RKO (cell line): ENCODE data around the gene LCN9.
"Not testable (repeated sequence)": the region's sequence is repeated elsewhere in the genome, so short reads cannot be mapped to it uniquely, and the experiment has no call there.

Experiments
- DNase-seq: peaks from one replicate; pipeline ENCODE4 v3.0.0-alpha.2; 2016; ENCODE audit warnings: low spot score

Gene LCN9

DNA sequence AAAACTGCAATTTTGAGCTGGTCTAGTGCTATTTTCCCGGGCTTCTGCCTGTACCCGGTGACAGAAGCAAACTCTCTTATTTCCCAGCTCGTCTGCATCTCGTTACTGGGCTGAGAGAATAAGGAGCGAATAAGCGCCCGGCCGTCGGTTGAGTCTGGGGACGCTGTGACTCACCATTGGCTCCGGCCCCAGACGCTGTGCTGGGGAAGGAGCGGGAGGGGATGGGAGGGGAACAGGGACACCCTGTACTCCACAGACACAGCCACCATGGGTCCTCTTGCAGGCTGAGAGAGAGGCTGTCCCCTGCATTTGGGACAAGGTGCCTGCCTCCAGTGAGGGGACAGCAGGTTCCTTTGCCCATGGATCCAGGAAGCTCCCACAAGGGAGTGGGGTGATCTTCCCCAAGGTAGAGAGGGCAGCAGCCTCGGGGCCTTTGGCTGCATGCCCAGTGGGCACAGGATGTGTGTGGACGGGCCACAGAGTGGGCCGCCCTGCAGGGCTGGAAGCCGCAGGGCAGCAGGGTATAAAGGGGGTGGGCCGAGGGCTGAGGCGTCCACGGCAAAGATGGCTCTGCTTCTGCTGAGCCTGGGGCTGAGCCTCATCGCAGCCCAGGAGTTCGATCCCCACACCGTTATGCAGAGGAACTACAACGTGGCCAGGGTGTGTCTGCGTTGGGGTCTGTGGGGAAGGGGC, at the start of gene LCN9:
Gene LCN9, plus strand, starts transcription at position 552 of the 693 bp plus-strand sequence. Its CDS starts 13 bp downstream, at position 565.
- no peak for DNase-seq

DNA sequence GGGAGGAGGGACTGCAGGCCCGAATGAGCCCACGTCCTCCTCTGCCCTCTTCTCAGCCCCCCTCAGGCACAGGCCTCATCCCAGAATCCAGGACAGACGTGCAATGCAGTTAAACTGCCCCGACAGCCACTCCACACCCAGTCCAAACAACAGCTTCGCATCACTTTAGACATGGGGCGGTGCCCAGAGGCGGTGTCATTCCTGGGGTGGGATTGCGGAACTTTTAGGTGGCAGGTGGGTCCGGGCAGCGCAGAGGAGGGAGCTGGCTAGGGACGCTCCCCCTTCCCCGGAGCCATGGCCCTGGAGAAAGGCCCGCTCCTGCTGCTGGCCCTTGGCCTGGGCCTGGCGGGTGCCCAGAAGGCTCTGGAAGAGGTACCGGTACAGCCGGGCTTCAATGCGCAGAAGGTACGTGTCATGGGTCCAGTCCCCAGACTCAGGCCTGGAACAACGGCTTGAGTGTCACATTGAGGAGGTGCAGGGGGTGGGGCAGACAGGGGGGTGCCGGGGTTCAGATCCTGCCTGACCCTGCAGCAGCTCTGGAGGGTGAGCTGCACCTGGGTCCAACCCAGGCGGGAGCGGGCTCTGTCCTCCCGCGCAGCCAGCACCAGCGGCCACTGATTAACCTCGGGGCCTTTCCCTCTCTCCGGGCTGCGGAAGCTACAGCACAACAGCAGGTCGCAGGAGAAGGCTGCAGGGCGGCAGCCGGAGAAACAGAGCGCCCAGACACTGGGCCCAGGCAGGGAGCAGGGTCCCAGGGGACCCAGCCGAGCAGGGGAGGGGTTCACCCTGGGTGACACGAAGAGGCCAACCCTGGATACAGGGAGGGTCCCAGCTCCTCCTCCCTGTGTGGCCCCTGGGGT, 48.9 kb upstream of the LCN9 start:
- DNase-seq, result no peak

GRCh38 chr9:135614821-135615665, 48.1 kb upstream of the LCN9 start:
- no peak for DNase-seq

- DNase-seq, result no peak
Observed at GRCh38 chr9:135615666-135616618, 47.2 kb upstream of the LCN9 start.

DNA sequence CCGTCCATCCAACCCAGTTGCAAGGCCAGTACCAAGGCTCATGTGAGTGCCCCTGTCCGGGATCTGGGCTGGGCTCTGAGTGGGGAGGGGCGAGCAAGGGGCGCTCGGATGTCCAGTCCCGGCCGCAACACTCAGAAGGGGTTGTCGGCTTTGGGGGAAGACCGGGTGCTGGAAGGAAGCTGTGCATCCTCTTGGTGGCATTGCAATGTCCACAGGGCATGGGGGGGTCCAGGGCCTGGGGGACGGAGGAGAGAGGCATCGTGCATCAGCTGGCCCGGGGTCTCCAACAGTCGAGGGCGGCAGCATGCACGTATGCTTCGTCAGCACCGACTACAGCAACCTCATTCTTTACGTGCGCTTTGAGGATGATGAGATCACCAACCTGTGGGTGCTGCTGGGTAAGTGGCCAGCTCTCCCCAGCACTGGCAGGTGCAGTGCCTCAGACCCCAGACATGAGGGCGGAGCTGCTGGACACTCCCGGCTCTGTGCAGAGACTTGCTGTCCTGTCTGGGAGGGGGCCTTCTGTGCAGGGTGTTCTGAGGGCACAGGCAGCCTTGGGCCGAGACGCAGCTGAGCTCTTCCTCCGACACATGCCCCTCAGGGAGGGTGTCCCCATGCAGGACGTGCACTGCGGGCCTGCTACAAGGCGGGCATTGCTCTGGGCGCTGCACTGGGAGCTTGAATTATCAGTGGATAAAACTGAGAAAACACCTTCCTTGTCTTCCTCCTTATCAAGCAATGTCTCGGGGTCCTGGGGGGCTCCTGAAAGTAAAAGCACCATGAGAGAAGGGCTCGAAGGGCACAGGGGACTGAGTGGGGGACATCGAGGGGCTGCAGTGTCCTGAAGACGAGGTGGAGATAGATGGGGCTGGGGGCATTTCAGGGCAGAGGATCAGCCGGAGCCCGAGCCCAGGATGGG, 46.2 kb upstream of the LCN9 start:
- no peak for DNase-seq

GRCh38 chr9:135617538-135617900, 45.6 kb upstream of the LCN9 start:
- DNase-seq, result no peak

DNA sequence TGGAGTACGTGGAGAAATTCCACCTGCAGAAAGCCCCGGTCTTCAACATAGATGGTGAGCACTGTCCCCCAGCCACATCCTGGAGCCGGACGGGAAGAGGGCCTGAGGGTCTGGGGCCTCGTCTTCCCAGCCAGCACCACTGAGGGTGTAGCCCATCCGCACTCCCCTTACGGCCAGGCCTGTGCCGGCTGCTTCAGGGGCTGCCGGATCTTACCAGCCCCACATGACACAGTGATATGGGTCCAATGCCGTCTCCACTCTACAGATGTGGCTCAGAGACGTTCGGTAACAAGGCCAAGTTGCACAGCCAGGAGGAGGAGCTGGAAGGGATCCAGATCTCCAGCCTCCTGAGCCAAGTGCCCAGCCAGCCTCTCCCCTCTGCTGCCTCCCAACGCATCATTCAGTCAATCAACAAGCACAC, 45.1 kb upstream of the LCN9 start:
- no peak for DNase-seq

DNA sequence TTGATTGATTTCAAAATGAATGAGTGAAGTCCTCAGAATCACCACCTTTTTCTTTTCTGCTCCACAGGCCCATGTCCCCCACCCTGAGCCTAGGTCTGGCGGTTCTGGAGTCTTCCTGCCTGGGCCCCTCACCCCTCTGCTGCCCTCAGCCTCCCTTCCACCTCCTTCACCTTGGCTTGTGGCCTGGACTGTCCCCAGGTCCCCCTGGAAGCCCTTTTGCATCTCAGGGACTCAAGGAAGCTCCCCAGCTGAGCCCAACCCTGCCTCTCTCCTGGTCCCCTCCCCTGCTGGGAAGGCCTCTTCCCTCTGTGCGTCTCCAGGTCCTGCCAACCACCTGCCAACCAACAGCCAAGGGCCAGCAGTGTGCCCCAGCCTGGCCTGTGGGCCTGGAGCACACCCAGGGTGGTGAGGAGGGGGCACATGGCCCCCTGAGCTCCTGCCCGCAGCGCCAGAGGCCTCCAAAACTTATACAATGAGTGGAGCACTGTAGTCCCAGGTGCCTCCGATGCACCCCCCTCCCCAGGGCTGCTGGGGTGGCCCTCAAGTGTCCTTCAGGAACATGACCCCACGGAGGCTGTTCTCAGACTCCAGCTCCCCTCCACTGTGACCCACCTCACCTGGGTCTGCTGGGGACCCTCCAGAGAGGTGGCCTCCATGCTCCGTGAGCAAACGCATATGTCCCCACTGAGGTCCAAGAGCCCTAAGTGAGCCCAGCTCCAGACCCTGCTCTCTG, 44.1 kb upstream of the LCN9 start:
- no peak for DNase-seq

- no peak for DNase-seq
Observed at GRCh38 chr9:135619599-135619886, 43.6 kb upstream of the LCN9 start.

- no peak for DNase-seq
Observed at GRCh38 chr9:135620558-135620957, 42.6 kb upstream of the LCN9 start.

DNA sequence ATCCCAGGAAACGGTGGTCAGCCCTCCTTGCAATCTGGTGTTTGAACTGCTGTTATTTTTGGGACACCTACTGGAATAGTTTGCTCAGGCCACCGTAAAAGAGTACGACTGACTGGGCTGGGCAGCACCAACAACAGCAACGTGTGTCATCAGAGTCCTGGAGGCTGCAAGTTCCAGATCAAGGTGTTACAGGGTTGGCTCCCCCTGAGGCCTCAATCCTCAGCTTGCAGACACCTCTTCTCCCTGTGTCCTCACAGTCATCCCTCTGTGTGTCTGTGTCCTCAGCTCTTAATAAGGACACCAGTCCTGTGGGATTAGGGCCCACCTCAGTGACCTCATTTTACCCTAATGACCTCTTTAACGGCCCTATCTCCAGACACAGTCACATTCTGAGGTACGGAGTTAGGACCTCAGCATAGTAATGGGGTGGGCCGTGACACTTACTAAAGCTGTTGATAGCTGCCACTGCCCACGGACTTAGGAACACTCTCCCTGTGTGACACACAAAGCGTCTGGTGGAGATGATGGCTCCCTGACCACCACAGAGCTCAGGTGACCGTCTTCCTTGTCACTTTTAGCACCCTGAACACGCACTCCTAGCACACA, 40.6 kb upstream of the LCN9 start:
- no peak for DNase-seq

- no peak for DNase-seq
Observed at GRCh38 chr9:135624282-135624681, 38.8 kb upstream of the LCN9 start.

DNA sequence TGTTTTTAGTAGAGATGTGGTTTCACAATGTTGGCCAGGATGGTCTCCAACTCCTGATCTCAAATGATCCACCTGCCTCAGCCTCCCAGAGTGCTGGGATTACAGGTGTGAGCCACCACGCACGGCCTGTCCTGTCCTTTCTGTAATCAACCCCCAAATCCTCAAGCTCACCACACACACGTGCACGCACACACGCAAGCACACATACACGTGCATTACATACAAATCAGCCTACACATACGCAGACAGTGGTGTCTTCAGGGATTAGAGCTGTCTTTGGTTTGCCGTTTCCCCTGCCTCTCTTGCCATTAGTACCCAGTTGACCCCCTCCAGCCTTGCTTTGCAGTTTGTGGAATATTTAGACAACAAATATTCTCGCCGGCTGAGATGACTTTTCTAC, 30.3 kb upstream of the LCN9 start:
- no peak for DNase-seq

GRCh38 chr9:135636930-135637530, 26.1 kb upstream of the LCN9 start:
- not testable (repeated sequence) for DNase-seq

- DNase-seq, result no peak
Observed at GRCh38 chr9:135639196-135639595, 23.9 kb upstream of the LCN9 start, which contains the start of gene GLT6D1. GLT6D1 (minus strand) TSS chr9:135639540; CDS start chr9:135639187, 353 bp downstream.

GRCh38 chr9:135641047-135641446, 22.1 kb upstream of the LCN9 start:
- no peak for DNase-seq

- no peak for DNase-seq
Observed at GRCh38 chr9:135641745-135642144, 21.4 kb upstream of the LCN9 start.

DNA sequence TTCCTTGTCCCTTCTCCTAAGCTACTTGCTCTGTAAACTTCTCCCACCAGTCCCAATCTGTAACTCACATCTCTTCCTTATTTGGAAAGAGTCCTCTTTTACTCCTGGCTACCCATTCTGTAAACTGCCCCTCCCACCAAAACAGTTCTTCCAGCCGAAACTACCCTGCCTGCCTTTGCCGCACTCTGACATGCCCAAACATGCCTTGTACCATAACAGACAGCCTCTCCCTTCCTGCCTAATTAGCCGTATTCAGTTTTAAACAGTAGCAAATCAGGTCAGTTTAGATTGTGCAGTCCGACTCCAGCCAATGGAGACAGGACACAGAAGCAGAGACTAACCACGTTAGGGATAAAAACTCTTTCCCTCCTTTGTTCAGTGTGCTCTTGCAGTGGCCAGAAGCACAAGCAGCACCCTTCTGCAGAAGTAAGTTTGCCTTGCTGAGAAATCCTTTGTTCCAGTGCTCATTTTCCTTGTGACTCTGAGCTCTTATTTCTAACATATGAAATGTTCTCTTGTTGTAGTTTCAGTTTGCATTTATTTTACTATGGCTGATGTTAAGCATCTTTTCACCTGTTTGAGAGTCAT, 18.4 kb upstream of the LCN9 start:
- DNase-seq, result no peak
